ENCODE results near the gene CCNA2.

CCNA2 gene

DNA sequence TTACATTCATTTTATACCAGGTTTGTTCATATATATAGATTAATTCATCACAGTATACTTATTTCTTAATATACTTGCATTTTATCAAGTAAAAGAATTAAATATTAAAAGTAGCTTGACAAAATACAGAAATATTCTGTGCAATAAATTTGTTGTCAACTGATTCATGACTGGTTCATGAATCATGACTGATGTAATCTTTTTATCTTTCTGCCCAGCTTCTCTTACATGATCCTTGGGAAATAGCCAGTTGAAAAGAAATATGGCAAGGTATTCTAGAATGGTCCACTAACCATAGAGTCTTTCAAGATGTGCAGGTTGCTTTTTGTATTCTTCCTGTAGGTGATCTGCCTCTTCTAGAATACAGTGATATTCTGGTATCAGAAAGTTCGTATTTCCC lies 4.2 kb upstream of the CCNA2 start:
- Histone ChIP-seq H3K4me3 (ENCODE audit: insufficient read depth, low read depth, low read length, poor library complexity, severe bottlenecking) (no peak overlapping the region), H3K36me3 (ENCODE audit: control insufficient read depth, insufficient read depth, low read length) (no peaks in the 10 kb centered on the region), H3K4me1 (ENCODE audit: control insufficient read depth, insufficient read depth, low read length, poor library complexity, severe bottlenecking) (no peaks in the 10 kb centered on the region), H3K27ac (ENCODE audit: insufficient read depth, low read length, poor library complexity, severe bottlenecking) (no peak overlapping the region), H3K9me3 (ENCODE audit: control insufficient read depth, low read length) (no peaks in the 10 kb centered on the region), H3K27me3 (replicated peaks; ENCODE audit: control insufficient read depth, insufficient read depth, low read length, poor library complexity, severe bottlenecking) (no peaks in the 10 kb centered on the region)
- no peak for DNase-seq

DNA sequence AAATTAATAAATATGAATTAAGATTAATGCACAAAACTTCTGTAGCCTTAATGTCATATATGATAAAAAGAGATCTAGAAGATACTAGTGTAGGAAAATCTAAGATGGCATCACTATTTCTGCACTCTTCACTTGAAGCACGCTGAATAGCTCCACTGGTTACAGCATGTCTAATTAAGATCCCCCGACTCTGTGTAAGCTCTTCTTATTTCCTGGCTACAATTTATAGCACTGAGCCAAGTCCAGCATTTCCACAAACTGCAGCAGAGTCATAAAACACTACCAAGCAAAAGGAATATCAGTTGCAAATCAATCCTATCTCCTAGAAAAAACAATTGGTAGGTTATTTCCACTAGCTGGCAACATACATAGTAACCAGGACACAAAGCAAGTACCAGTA lies 1.3 kb upstream of the CCNA2 start:
- DNase-seq: no peak
- Histone ChIP-seq H3K4me3 (ENCODE audit: insufficient read depth, low read depth, low read length, poor library complexity, severe bottlenecking) (no peak overlapping the region), H3K9me3 (ENCODE audit: control insufficient read depth, low read length) (no peaks in the 10 kb centered on the region), H3K36me3 (ENCODE audit: control insufficient read depth, insufficient read depth, low read length) (no peaks in the 10 kb centered on the region), H3K27me3 (replicated peaks; ENCODE audit: control insufficient read depth, insufficient read depth, low read length, poor library complexity, severe bottlenecking) (no peaks in the 10 kb centered on the region), H3K4me1 (ENCODE audit: control insufficient read depth, insufficient read depth, low read length, poor library complexity, severe bottlenecking) (no peaks in the 10 kb centered on the region), H3K27ac (ENCODE audit: insufficient read depth, low read length, poor library complexity, severe bottlenecking) (no peak overlapping the region)

DNA sequence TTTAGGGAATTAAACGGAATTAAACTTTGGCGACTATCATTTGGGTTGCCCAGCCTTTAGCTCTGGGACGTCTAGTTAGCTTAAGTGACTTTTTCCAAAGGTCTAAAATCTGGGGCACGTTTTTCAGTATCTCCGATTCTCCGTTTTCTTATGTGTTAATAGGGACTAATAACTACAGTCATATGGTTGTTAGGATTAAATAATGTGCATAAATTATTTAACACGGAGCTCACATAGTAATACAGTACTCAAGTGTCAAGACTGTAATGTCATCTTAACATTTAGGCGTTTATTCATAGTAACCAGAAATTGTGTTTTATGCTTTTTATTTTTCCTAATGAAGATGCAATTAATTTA lies 466 bp upstream of the CCNA2 start:
- peak overlapping the region; percentile 77 for H3K4me3 ChIP-seq (ENCODE audit: insufficient read depth, low read depth, low read length, poor library complexity, severe bottlenecking)
- no peaks in the 10 kb centered on the region for H3K27me3 ChIP-seq (replicated peaks; ENCODE audit: control insufficient read depth, insufficient read depth, low read length, poor library complexity, severe bottlenecking)
- H3K4me1 ChIP-seq (ENCODE audit: control insufficient read depth, insufficient read depth, low read length, poor library complexity, severe bottlenecking): no peaks in the 10 kb centered on the region
- H3K36me3 ChIP-seq (ENCODE audit: control insufficient read depth, insufficient read depth, low read length): no peaks in the 10 kb centered on the region
- no peak for DNase-seq
- H3K9me3 ChIP-seq (ENCODE audit: control insufficient read depth, low read length): no peaks in the 10 kb centered on the region
- peak overlapping the region; percentile 53 for H3K27ac ChIP-seq (ENCODE audit: insufficient read depth, low read length, poor library complexity, severe bottlenecking)

DNA sequence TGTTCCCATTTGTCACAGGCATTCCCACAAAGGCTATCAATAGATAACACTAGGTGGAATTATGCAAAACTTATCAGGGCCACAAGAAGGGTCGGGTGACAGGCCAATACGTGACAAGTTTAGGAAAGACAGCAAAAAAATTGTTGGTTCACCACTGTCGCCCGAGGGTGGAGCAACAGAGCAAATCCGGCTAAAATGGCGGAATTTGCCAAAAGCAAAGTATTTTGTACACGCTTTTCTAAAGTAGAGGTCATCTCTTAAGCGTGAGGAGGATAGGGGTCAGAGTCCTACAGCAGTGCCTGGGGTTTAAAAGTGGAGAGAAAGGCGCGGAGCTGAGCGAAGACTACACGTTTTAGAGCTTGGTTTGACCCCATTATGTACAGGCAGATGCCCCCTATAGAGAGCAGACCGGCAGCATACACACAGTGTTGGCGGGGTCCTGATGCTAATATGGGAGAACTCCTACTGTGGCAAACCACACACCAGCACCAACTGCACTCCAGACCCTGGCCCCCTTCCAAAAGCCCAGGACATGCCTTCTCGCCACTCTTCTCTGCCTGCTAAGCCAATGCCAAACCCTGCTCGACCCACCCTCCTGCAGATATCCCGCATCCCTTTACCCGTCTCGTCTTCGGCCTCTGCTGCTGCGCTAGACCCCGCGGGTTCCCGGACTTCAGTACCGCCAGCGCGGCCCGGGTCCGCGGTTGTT lies 733 bp downstream of the CCNA2 start:
- Histone ChIP-seq H3K27me3 (replicated peaks; ENCODE audit: control insufficient read depth, insufficient read depth, low read length, poor library complexity, severe bottlenecking) (no peaks in the 10 kb centered on the region), H3K4me1 (ENCODE audit: control insufficient read depth, insufficient read depth, low read length, poor library complexity, severe bottlenecking) (no peaks in the 10 kb centered on the region), H3K9me3 (ENCODE audit: control insufficient read depth, low read length) (no peaks in the 10 kb centered on the region), H3K27ac (ENCODE audit: insufficient read depth, low read length, poor library complexity, severe bottlenecking) (no peak overlapping the region), H3K36me3 (ENCODE audit: control insufficient read depth, insufficient read depth, low read length) (no peaks in the 10 kb centered on the region), H3K4me3 (ENCODE audit: insufficient read depth, low read depth, low read length, poor library complexity, severe bottlenecking) (peak overlapping the region; percentile 77)
- peak in 2 of 3 donors; percentile 12 to 13 for DNase-seq

DNA sequence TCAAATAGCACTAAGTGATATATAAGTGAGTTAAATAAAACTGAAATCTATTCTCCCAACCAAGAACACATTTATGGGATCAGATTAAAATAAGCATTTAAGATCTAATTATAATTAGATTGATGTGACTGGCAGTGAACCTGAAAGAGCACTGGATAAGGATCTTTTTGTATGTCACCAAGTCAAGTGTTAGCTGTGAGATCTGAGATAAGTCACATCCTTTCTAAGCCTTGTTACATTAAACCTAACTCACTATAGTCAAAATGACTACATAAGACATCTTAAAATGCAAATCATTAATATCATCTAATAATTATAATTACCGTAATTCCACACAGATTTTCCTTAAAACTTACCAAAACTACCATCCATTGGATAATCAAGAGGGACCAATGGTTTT lies 1.6 kb downstream of the CCNA2 start:
- Histone ChIP-seq H3K4me1 (ENCODE audit: control insufficient read depth, insufficient read depth, low read length, poor library complexity, severe bottlenecking) (no peaks in the 10 kb centered on the region), H3K9me3 (ENCODE audit: control insufficient read depth, low read length) (no peaks in the 10 kb centered on the region), H3K4me3 (ENCODE audit: insufficient read depth, low read depth, low read length, poor library complexity, severe bottlenecking) (no peak overlapping the region), H3K27ac (ENCODE audit: insufficient read depth, low read length, poor library complexity, severe bottlenecking) (no peak overlapping the region), H3K27me3 (replicated peaks; ENCODE audit: control insufficient read depth, insufficient read depth, low read length, poor library complexity, severe bottlenecking) (no peaks in the 10 kb centered on the region), H3K36me3 (ENCODE audit: control insufficient read depth, insufficient read depth, low read length) (peaks cover 1% of the 10 kb centered on the region)
- DNase-seq: no peak

DNA sequence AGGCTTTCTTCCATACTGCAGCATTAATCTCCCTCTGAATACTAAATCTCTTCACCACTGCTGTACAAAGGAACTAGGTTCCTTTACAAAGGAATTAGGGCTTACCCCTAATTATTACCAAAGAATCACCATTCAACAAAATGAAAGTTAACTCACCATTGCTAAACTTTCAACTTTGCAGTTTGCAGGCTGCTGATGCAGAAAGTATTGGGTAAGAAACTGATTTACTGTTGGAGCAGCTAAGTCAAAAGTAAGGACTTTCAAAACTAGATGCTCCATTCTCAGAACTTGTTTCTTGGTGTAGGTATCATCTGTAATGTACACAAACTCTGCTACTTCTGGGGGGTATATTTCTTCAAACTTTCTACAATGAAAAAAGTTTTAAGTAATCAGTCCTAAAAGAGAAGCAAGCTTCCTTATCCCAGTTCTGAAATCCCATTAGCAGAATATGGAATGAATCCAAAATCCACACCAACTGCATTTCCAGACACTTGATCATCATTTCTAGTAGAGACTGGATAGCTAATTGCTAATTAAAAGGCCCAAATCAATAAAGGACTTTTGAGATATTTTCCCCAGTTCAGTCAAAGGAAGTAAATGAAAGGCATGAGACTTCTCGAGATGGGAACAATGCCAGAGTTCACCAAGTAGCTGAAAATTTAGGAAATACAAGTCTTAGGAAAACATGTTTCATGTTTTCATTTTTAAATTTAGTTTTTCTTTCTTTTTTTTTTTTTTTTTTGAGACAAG lies 4.3 kb downstream of the CCNA2 start:
- H3K36me3 ChIP-seq (ENCODE audit: control insufficient read depth, insufficient read depth, low read length): peaks cover 22% of the 10 kb centered on the region
- no peaks in the 10 kb centered on the region for H3K4me1 ChIP-seq (ENCODE audit: control insufficient read depth, insufficient read depth, low read length, poor library complexity, severe bottlenecking)
- H3K9me3 ChIP-seq (ENCODE audit: control insufficient read depth, low read length): no peaks in the 10 kb centered on the region
- DNase-seq: no peak
- no peaks in the 10 kb centered on the region for H3K27me3 ChIP-seq (replicated peaks; ENCODE audit: control insufficient read depth, insufficient read depth, low read length, poor library complexity, severe bottlenecking)
- H3K27ac ChIP-seq (ENCODE audit: insufficient read depth, low read length, poor library complexity, severe bottlenecking): no peak overlapping the region
- no peak overlapping the region for H3K4me3 ChIP-seq (ENCODE audit: insufficient read depth, low read depth, low read length, poor library complexity, severe bottlenecking)

DNA sequence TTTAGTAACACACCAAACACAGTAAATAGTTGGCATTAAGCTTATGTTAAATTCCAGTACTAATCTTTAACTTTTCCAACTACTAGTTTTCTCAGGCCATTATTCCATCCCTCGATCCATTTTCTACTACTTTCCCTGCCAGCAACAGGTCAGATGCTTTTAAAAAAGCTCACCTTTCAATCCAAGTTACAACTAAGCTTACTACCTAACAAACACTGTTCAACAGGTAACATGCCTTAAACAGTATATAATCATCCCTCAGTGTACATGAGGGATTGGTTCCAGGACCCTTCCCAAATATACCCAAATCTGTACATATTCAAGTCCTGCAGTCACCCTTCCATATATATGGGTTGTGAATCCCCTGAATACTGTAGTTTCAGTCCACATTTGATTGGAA lies 5.5 kb downstream of the CCNA2 start:
- no peaks in the 10 kb centered on the region for H3K27me3 ChIP-seq (replicated peaks; ENCODE audit: control insufficient read depth, insufficient read depth, low read length, poor library complexity, severe bottlenecking)
- H3K27ac ChIP-seq (ENCODE audit: insufficient read depth, low read length, poor library complexity, severe bottlenecking): no peak overlapping the region
- H3K36me3 ChIP-seq (ENCODE audit: control insufficient read depth, insufficient read depth, low read length): peaks cover 29% of the 10 kb centered on the region
- no peaks in the 10 kb centered on the region for H3K4me1 ChIP-seq (ENCODE audit: control insufficient read depth, insufficient read depth, low read length, poor library complexity, severe bottlenecking)
- no peak overlapping the region for H3K4me3 ChIP-seq (ENCODE audit: insufficient read depth, low read depth, low read length, poor library complexity, severe bottlenecking)
- no peak for DNase-seq
- H3K9me3 ChIP-seq (ENCODE audit: control insufficient read depth, low read length): no peaks in the 10 kb centered on the region

DNA sequence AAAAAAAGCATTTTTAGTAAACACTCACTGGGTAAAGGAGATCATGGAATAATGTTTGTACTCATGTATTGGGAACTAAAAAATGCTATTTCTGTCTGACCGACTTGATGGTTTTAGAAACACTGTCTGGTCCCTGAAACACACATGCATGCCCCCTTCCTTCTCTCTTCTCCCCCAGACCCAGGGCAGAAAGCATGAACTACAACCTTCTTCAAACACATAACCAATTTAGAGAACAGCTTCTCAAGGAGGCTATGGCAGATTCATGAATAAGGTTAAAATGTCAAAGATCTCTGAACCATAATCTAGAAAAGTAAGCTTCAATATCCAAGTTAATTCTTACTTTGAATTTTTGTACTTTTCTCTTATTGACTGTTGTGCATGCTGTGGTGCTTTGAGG lies 6.0 kb downstream of the CCNA2 start:
- Histone ChIP-seq H3K36me3 (ENCODE audit: control insufficient read depth, insufficient read depth, low read length) (peaks cover 30% of the 10 kb centered on the region), H3K27ac (ENCODE audit: insufficient read depth, low read length, poor library complexity, severe bottlenecking) (no peak overlapping the region), H3K9me3 (ENCODE audit: control insufficient read depth, low read length) (no peaks in the 10 kb centered on the region), H3K27me3 (replicated peaks; ENCODE audit: control insufficient read depth, insufficient read depth, low read length, poor library complexity, severe bottlenecking) (no peaks in the 10 kb centered on the region), H3K4me3 (ENCODE audit: insufficient read depth, low read depth, low read length, poor library complexity, severe bottlenecking) (no peak overlapping the region), H3K4me1 (ENCODE audit: control insufficient read depth, insufficient read depth, low read length, poor library complexity, severe bottlenecking) (no peaks in the 10 kb centered on the region)
- no peak for DNase-seq

DNA sequence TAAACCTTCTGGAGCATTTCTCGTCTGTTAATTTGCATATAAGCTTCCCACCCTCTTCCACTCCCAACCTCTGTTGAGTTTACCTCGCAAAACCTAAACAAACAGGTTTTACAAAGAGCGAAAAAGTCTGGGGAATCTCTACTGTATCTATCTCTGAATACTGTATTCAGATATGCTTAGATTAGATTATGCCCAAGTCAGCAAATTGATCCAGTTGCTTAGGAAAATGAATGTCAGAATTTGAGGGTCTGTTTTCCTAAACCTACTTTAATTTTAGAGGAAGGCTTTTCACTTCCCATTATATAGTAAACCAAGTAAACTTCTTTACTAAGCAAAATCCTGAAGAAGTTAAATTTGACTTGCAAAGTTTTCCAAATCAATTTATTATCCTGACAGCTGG lies 6.7 kb downstream of the CCNA2 start:
- no peaks in the 10 kb centered on the region for H3K4me1 ChIP-seq (ENCODE audit: control insufficient read depth, insufficient read depth, low read length, poor library complexity, severe bottlenecking)
- H3K9me3 ChIP-seq (ENCODE audit: control insufficient read depth, low read length): no peaks in the 10 kb centered on the region
- no peak for DNase-seq
- no peaks in the 10 kb centered on the region for H3K27me3 ChIP-seq (replicated peaks; ENCODE audit: control insufficient read depth, insufficient read depth, low read length, poor library complexity, severe bottlenecking)
- H3K36me3 ChIP-seq (ENCODE audit: control insufficient read depth, insufficient read depth, low read length): peaks cover 34% of the 10 kb centered on the region
- no peak overlapping the region for H3K4me3 ChIP-seq (ENCODE audit: insufficient read depth, low read depth, low read length, poor library complexity, severe bottlenecking)
- H3K27ac ChIP-seq (ENCODE audit: insufficient read depth, low read length, poor library complexity, severe bottlenecking): no peak overlapping the region

DNA sequence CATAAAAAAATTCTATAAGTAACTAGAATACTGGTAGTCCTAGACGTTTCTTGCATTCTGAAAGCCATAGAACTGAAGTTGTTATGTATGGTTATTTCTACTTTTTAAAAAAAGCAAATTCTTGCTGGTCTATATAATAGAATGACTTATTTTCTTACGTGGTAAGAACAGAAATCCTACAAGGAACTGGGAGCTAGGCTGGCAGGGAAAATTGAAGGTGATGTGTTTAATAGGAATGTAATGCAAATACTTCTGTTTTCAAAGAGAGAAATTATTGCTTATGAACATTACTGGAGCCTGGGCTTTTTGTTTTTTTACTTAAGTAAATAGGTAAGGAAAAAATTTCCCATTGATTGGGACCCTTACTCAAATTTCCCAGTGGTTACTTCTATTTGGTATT lies 8.9 kb downstream of the CCNA2 start:
- DNase-seq: no peak
- H3K9me3 ChIP-seq (ENCODE audit: control insufficient read depth, low read length): no peaks in the 10 kb centered on the region
- no peaks in the 10 kb centered on the region for H3K27me3 ChIP-seq (replicated peaks; ENCODE audit: control insufficient read depth, insufficient read depth, low read length, poor library complexity, severe bottlenecking)
- peaks cover 52% of the 10 kb centered on the region for H3K36me3 ChIP-seq (ENCODE audit: control insufficient read depth, insufficient read depth, low read length)
- no peak overlapping the region for H3K27ac ChIP-seq (ENCODE audit: insufficient read depth, low read length, poor library complexity, severe bottlenecking)
- no peaks in the 10 kb centered on the region for H3K4me1 ChIP-seq (ENCODE audit: control insufficient read depth, insufficient read depth, low read length, poor library complexity, severe bottlenecking)
- H3K4me3 ChIP-seq (ENCODE audit: insufficient read depth, low read depth, low read length, poor library complexity, severe bottlenecking): no peak overlapping the region

Measured in effector memory CD4-positive, alpha-beta T cell (primary cell).